GM21390 (cell line): ENCODE data around the gene SORT1.
"Not testable (repeated sequence)": the region's sequence is repeated elsewhere in the genome, so short reads cannot be mapped to it uniquely, and the experiment has no call there.

ENCODE experiments used
- ATAC-seq: cut with Tn5 transposase; IDR thresholded peaks from one replicate; pipeline ENCODE4 v1.9.1; 2021; ENCODE audit not compliant: unreplicated experiment

The SORT1 gene

GRCh38 chr1:109397581-109398342 is at the start of gene SORT1:
SORT1 (minus strand) TSS chr1:109397918; CDS start chr1:109397892, 26 bp downstream.
- ATAC-seq, result peak; percentile 72

- ATAC-seq, result not testable (repeated sequence)
These were observed 48.4 kb upstream of the SORT1 start for GRCh38 chr1:109445949-109446695.

DNA sequence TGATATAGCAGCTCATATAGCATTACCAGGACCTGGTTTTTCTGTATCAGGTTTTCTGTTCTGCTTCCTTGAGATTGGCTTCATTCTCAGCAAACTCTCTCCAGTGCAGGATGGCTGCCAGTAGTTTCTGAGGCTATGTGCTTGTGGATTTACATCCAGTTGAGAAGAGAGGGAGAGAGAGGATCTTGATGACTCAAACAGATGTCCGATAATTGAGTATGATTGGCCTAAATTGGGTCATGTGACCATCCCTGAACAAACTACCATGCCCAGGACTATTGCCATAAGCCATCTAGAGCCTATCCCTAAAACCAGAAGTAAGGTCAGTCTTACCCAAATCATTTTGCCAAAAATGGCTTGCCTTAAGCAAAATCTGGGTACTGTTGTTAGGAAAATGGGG is 46.6 kb upstream of the SORT1 start:
- no peak for ATAC-seq

DNA sequence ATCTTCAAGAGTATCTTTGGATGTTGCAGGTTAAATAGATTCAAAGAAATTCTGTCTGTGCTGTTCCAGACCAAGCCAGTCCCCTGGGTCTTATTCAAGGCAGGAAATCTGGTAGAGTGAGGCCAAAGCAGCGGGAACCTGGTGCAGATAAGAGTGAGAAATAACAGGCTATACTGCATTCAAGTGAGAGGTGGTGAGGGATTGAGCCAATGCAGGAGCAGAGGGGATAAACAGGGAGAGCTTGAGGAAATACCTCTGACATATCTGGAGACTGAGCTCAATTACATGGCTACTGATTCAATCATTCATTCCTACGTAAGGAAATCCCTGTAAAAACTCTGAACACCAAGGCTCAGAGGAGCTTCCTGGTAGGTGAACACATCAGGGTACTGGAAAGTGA is 45.8 kb upstream of the SORT1 start:
- ATAC-seq, result no peak

DNA sequence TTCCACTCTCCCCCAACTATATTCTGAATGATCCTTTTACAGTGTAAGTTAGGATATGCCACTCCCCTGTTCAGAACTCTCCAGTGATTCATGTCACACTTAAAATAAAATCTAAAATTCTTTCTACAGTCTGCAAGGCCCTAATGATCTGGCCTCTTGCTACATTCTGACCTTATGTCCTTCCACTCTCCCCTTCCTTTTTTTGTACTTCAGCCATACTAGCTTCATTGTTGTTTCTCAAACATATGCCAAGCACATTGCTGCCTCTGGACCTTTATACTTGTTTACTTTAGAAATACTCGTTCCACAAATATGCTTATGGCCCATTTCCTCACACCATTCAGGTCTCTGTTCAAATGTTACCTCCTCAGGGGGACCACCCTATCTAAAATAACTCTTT is 43.4 kb upstream of the SORT1 start:
- ATAC-seq, result no peak

DNA sequence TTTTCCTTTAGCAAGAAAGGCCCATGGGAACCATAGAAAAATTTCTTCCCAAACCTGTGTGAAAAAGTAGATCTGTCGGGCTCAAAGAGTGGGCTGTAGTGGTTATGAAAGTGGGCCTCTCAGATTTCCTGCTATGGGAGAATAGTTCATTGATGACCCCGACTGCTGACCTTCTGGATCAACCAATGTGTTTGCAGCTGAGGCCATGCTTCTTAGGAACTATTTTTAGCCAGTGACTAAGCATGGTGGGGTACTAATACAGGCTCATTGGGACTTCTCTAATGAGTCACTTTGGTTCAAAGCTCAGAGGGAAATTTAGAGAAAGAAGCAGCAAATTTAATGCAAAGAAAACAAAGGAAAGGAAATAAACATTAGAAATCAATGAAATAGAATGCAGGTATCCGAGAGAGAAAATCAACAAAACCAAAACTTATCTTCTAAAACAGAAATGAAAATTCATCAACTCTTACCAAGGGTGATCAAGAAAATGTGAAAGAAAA is 41.1 kb upstream of the SORT1 start:
- ATAC-seq, result no peak

- no peak for ATAC-seq
These were observed 36.8 kb upstream of the SORT1 start for GRCh38 chr1:109434484-109434883.

- no peak for ATAC-seq
These were observed 35.6 kb upstream of the SORT1 start for GRCh38 chr1:109433322-109433721.

GRCh38 chr1:109432336-109432735 is 34.6 kb upstream of the SORT1 start:
- ATAC-seq, result no peak

GRCh38 chr1:109427171-109427467 is 29.4 kb upstream of the SORT1 start:
- ATAC-seq, result no peak

GRCh38 chr1:109426281-109427170 is 28.8 kb upstream of the SORT1 start, which contains the start of gene PSMA5:
PSMA5 (minus strand) TSS chr1:109426448; CDS start chr1:109426330, 118 bp downstream.
- ATAC-seq, result peak; percentile 96

- ATAC-seq, result peak; percentile 29
These were observed 27.9 kb upstream of the SORT1 start for GRCh38 chr1:109425391-109426280.

GRCh38 chr1:109423498-109423897 is 25.8 kb upstream of the SORT1 start:
- no peak for ATAC-seq

- ATAC-seq, result no peak
These were observed 14.8 kb upstream of the SORT1 start for GRCh38 chr1:109412551-109412950.

DNA sequence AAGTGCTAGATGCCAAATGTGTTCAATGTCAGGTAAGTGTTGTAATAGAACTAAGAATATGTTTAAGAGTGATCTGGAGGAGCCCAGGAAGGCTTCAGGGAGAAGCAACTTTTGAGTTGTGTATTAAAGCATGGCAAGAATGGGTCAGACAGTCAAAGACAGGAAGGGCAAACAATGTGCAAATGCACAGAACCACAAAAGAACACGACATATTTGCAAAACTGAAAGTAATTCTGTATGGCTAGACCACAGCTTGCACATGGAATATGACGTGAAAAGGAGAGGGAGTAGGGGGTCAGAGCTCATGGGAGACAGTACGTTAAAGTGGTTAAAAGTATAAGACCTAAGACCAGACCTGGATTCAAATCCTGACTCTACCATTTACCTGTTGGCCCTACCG is 7.1 kb upstream of the SORT1 start:
- no peak for ATAC-seq

GRCh38 chr1:109402025-109402424 is 4.3 kb upstream of the SORT1 start:
- no peak for ATAC-seq

DNA sequence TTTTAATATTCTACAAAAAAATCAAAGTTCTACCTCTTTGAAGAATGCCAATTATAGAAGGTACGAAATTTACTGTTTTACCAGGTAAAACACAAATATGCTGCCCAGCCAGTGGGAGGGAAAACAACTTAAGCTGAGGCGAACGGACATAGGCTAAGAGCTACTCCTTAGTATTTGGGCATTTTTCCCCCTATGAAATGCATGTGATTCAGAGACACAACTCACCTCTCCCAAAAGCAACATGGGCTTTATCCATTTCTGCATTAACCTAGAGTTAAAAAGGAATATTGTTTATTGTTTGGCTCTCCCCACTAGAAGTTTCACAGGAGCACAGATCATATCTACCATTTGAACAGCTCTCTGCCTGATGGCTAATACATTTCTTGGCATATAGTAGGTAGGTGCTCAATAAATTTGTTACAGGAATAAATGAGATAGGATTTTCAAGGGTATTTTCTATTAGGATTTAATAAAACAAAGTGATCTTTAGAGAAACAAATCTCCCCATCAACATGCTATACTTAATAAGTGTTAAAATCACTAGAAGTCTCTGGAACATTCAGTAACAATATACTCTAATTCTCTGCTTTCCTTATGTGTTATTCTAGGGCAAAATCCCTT is 2.4 kb upstream of the SORT1 start:
- ATAC-seq, result no peak

GRCh38 chr1:109399326-109399957 is 1.7 kb upstream of the SORT1 start:
- ATAC-seq, result no peak
